Measurements from ENCODE around the gene ELK3. TPM values are rescaled to one million over a fixed set of nuclear protein-coding genes. Genes with fewer than 3 reads are reported as not detected.
A peak's percentile ranks its signal among the peaks of the same experiment; 100 is the strongest.

Gene ELK3
- total RNA-seq, 1 donor from 2014 or later: 5.3 TPM

GRCh38 chr12:96237465-96238077 is 43.4 kb downstream of the ELK3 start:
- DNase-seq (ENCODE audit: low read depth): peak; percentile 87
- no peak for FAIRE-seq
- TF ChIP-seq CTCF (IDR thresholded peaks at IDR 0.05; ENCODE audit: insufficient read depth, low read length, severe bottlenecking): no peak
- Histone ChIP-seq H3K27me3 (ENCODE audit: control insufficient read depth, insufficient read depth, low read length) (no peaks in the 10 kb centered on the region), H3K4me3 (ENCODE audit: low read depth, low read length) (no peak overlapping the region), H3K36me3 (ENCODE audit: control insufficient read depth, insufficient read depth, low read length) (peaks cover 8% of the 10 kb centered on the region)

DNA sequence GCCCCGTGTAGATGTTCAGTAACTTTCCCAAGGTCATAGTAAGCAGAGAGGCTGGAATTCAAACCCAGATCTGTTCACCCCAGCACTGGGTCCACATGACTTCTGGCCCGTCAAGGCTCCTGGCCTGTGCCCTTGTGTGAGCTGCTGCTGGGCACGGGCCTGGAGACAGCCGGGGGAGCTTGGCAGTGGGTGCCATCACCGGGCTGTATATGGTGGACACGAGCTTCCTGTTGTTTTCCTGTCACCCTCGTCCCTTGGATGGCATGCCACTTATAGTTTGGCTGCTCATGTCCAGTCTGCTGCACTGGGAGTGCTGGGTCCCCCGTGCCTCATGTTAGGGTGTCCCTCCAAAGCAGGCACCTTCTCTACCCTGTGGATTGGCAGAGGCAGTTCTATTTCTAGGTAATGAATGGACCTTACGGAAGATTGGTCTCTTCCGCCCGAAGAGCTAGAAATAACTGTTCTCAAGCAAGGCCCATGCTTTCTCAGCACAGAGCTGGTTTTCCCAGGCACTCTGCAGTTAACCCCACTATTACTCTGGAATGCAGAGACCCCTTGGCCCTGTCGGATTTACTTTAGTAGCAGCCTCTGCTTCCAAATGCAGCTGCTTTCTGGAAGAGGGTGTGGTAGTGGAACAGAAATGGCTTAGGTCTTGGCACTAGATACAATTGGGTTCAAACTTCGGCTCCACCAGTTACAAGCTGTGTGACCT is 44.3 kb downstream of the ELK3 start:
- FAIRE-seq: no peak
- Histone ChIP-seq H3K4me3 (ENCODE audit: low read depth, low read length) (no peak overlapping the region), H3K36me3 (ENCODE audit: control insufficient read depth, insufficient read depth, low read length) (peaks cover 8% of the 10 kb centered on the region), H3K27me3 (ENCODE audit: control insufficient read depth, insufficient read depth, low read length) (no peaks in the 10 kb centered on the region)
- DNase-seq (ENCODE audit: low read depth): no peak
- no peak for TF ChIP-seq CTCF (IDR thresholded peaks at IDR 0.05; ENCODE audit: insufficient read depth, low read length, severe bottlenecking)

- Histone ChIP-seq H3K27me3 (ENCODE audit: control insufficient read depth, insufficient read depth, low read length) (no peaks in the 10 kb centered on the region), H3K36me3 (ENCODE audit: control insufficient read depth, insufficient read depth, low read length) (peaks cover 11% of the 10 kb centered on the region), H3K4me3 (ENCODE audit: low read depth, low read length) (no peak overlapping the region)
- FAIRE-seq: no peak
- DNase-seq (ENCODE audit: low read depth): no peak
- TF ChIP-seq CTCF (IDR thresholded peaks at IDR 0.05; ENCODE audit: insufficient read depth, low read length, severe bottlenecking): no peak
Observed at GRCh38 chr12:96239711-96240635, 45.8 kb downstream of the ELK3 start.

GRCh38 chr12:96240656-96241055 is 46.5 kb downstream of the ELK3 start:
- Histone ChIP-seq H3K36me3 (ENCODE audit: control insufficient read depth, insufficient read depth, low read length) (peaks cover 10% of the 10 kb centered on the region), H3K4me3 (ENCODE audit: low read depth, low read length) (no peak overlapping the region), H3K27me3 (ENCODE audit: control insufficient read depth, insufficient read depth, low read length) (no peaks in the 10 kb centered on the region)
- TF ChIP-seq CTCF (IDR thresholded peaks at IDR 0.05; ENCODE audit: insufficient read depth, low read length, severe bottlenecking): no peak
- FAIRE-seq (no peak), DNase-seq (ENCODE audit: low read depth) (no peak)

- no peak for TF ChIP-seq CTCF (IDR thresholded peaks at IDR 0.05; ENCODE audit: insufficient read depth, low read length, severe bottlenecking)
- H3K36me3 ChIP-seq (ENCODE audit: control insufficient read depth, insufficient read depth, low read length): peaks cover 7% of the 10 kb centered on the region
- FAIRE-seq: no peak
Observed at GRCh38 chr12:96241431-96241830, 47.3 kb downstream of the ELK3 start.

More at GRCh38 chr12:96241431-96241830, 47.3 kb downstream of the ELK3 start:
- Histone ChIP-seq H3K27me3 (ENCODE audit: control insufficient read depth, insufficient read depth, low read length) (no peaks in the 10 kb centered on the region), H3K4me3 (ENCODE audit: low read depth, low read length) (no peak overlapping the region)
- no peak for DNase-seq (ENCODE audit: low read depth)

All from bronchial epithelial cell (primary cell).